ENCODE results near the gene OR7C1.

GRCh38 chr19:14840206-14840605 lies 5.2 kb upstream of the OR7C1 start:
- TF ChIP-seq CTCF (IDR thresholded peaks at IDR 0.05) (no peak), POLR2A (IDR thresholded peaks at IDR 0.05) (no peak)

All from prostate gland (tissue), 2 donors.